SK-N-SH (cell line): ENCODE data around the gene CLMN.

ENCODE experiments used
- CTCF ChIP-seq: fragments of 200-600 bp; sonication (generic); IDR thresholded peaks from 2 replicates; pipeline ENCODE4 v1.6.1; 2017; ENCODE audit warnings: antibody characterized with exemption, mild to moderate bottlenecking, moderate library complexity
- EP300 ChIP-seq, 2 experiments: IDR thresholded peaks; 2 replicates each; pipeline versions ENCODE4 v1.4.0 to v1.6.1; 2012; ENCODE audit warnings: borderline replicate concordance in 1 of 2, low read depth in 1 of 2, low read length in 1 of 2
- NFIC ChIP-seq: IDR thresholded peaks from 2 replicates; pipeline ENCODE4 v1.4.0; 2012; ENCODE audit warnings: borderline replicate concordance
- POLR2AphosphoS5 ChIP-seq: IDR thresholded peaks from 2 replicates; pipeline ENCODE4 v1.6.1; 2012; ENCODE audit warnings: low read depth, low read length
- SIN3A ChIP-seq: IDR thresholded peaks from 2 replicates; pipeline ENCODE4 v1.6.1; 2012; ENCODE audit warnings: low read depth, mild to moderate bottlenecking, low read length, moderate library complexity, borderline replicate concordance
- USF2 ChIP-seq: fragments of 150-350 bp; IDR thresholded peaks from 2 replicates; pipeline ENCODE4 v1.6.1; 2017; ENCODE audit warnings: antibody characterized with exemption, low read length, low read depth, borderline replicate concordance

- no peak for TF ChIP-seq POLR2AphosphoS5
- TF ChIP-seq CTCF, result no peak
- no peak for TF ChIP-seq USF2
- no peak for TF ChIP-seq NFIC
- TF ChIP-seq EP300 (IDR thresholded peaks at IDR 0.05; ENCODE audit: borderline replicate concordance in 1 of 2, low read depth in 1 of 2, low read length in 1 of 2), result no peak
- no peak for TF ChIP-seq SIN3A
Observed at GRCh38 chr14:95355422-95355821, 35.7 kb upstream of the CLMN start.
